Left cardiac atrium (tissue), 4 donors: ENCODE measurements around the gene TAF1D. TPM values are rescaled to one million over a fixed set of nuclear protein-coding genes. Genes with fewer than 3 reads are reported as not detected.
"Not testable (repeated sequence)": the region's sequence is repeated elsewhere in the genome, so short reads cannot be mapped to it uniquely, and the experiment has no call there.

Experiments used
- ATAC-seq, 2 donors: fragments of 200-7000 bp; cut with Tn5 transposase; one replicate each; pipeline ENCODE4 v1.9.1; 2020; ENCODE audit warnings: mild to moderate bottlenecking in 2 of 2, moderate library complexity in 2 of 2
- DNase-seq: peaks from one replicate; pipeline ENCODE4 v3.0.0-alpha.2; 2020
- intact Hi-C, 2 donors: fragments of 100-400 bp; cut with DNase I; formaldehyde crosslinking; loops; one replicate each; pipeline versions ENCODE4 v1.14.1 to v1.15.1; 2022 to 2023
- long read RNA-seq: library from polyadenylated mRNA; unstranded; transcript quantifications from one replicate; pipeline ENCODE4 v2.0.0, GENCODE V29; 2021
- total RNA-seq, 2 donors: library from RNA; stranded (reverse); fragmentation: NEBNext Ultra II Directional; extraction: Animal tissue kit (Norgen Biotek cat#: 25700); gene quantifications; one replicate each; pipeline ENCODE4 v1.2.1, GENCODE V29; 2021
- donor health status: DM: no; HTN: yes; CAD: no.
- donor health status: DM: no; HTN: yes; CAD: no; lungs with severe emphysema.
- donor health status: DM: yes; HTN: yes; CAD: no.
- donor health status: Dilated cardiomyopathy.

TAF1D gene, protein sequence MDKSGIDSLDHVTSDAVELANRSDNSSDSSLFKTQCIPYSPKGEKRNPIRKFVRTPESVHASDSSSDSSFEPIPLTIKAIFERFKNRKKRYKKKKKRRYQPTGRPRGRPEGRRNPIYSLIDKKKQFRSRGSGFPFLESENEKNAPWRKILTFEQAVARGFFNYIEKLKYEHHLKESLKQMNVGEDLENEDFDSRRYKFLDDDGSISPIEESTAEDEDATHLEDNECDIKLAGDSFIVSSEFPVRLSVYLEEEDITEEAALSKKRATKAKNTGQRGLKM
- 10 to 100 TPM; 29.6 to 53.2 TPM for total RNA-seq
- long read RNA-seq, partial matches to known transcripts, result 0 of 5 reads
- long read RNA-seq, other reads (novel, unspliced or antisense), result 5 of 5 reads

DNA sequence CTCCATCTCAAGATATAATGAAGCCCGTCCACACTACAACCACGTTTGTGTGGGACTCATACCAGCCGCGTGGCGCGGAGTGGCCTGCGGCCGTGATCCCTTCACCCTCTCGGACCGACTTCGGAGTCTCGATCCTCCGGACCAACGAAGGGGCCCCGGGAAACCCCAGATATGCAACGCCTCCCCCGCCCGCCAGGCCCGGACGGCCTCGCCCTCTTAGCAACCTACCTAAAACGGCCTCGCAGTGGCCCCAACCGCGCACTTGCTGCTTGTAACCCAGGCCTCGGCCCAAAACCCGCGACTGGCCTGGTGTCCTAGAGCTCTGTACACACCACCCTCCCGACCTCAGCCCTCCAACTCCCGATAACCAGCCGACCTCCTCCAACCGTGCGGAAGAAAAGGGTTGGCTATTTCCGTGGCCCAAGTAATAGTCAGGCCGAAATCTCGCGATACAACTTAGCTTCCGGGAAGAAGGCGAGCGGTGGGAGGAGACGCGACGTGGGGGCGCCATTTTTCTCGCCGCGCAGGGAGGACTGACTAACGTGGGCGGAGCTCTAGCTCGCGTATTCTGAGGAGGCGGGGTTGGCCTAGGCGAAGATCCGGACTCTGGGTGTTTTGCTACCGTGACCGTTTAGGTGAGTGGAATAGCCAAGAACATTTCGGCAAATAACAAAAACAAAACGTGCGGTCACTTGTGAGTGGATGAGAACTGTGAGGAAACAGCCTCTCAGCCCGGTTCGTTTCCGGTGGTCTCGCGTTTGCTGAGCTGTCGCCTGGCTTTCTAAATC is at the start of gene TAF1D, which contains the start of gene C11orf54:
TSS of gene TAF1D (minus strand) at position 402 of the 788 bp plus-strand sequence. CDS start 2,191 bp downstream, outside the sequence.
TSS of gene C11orf54 (plus strand) at position 579 of the 788 bp plus-strand sequence. CDS start 5,722 bp downstream, outside the sequence.
- intact Hi-C loops, result loop anchor here in 1 of 2 donors (5.0 kb wide), 1 partner anchor 41 kb away; the partner anchor contains the start of gene MED17
- ATAC-seq (peak; percentile 97), DNase-seq (peak; percentile 98)

DNA sequence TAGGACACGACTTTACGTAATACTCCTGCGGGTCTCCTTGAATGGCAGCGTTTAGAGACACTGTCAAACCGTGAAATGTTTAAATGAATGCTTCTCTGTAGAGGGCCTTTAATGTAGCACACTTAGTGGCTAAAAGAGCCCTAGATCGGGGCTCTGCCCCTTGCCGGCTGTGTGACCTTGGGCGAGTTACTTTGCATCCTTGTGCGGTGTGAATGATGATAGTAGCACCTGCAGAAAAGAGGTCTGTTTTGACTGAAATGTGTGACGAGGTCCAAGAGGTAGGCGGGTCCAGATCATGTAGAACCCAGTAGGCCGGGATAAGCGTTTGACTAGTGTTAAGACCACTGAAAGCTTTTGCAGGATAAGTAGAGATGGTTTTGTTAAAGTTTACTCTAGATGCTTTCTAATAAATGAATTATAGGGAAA is 43.7 kb upstream of the TAF1D start:
- DNase-seq (no peak), ATAC-seq (peak in 1 of 2 donors; percentile 8)
- intact Hi-C loops, result loop anchor here in 1 of 2 donors (5.0 kb wide), 1 partner anchor 43 kb away; the partner anchor contains the start of genes C11orf54 and TAF1D

DNA sequence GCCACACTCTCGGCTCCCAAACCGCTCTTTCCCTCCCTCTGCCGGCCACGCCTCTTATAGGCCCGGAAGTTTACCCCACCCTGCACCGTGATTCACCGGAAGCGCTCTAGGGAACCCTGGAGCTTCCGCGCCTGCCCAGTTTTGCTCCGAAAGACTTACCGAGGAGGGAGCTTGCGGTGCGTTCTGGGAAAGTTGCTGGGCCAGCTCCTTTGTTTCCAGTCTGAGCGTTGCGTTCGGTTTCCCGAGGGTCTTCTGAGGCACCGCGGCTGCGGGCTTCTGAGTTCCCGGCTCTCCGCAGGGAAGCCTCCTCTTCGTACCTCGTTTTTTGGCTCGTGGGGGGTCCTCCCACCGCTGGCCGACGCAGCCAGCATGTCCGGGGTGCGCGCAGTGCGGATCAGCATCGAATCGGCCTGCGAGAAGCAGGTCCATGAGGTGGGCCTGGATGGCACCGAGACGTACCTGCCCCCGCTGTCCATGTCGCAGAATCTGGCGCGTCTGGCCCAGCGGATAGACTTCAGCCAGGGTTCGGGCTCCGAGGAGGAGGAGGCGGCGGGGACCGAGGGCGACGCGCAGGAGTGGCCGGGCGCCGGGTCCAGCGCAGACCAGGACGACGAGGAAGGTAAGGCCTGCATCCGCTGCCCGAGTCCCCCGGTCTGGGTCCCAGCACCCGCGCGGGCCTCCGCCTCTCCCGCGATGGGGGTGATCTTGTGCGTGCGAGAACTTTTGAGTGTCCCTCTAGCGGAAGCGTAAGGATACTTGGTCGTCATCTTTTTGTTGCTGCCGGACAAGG is 43.0 kb upstream of the TAF1D start, which contains the start of gene MED17:
TSS of gene MED17 (plus strand) at position 138 of the 790 bp plus-strand sequence. CDS start at position 370, 232 bp downstream.
- peak; percentile 100 for ATAC-seq
- intact Hi-C loops, result loop anchor here in 1 of 2 donors (5.0 kb wide), 1 partner anchor 42 kb away; the partner anchor contains the start of genes C11orf54 and TAF1D
- DNase-seq, result peak; percentile 94

DNA sequence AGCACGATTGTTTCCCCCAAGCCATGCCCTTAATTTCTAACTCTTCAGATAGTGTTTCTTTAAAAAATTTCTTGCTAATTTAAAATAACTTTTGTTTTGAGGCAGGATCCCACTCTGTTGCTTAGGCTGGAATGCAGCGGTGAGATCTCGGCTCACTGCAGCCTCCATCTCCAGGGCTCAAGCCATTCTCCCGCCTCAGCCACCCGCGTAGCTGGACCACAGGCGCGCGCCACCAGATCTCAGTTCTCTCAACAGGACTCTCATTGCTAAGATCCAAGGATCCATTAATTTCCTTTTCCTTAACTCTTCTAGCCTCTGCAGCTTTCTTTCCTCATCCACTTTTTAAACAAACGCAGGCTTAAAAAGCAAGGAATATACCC is 42.5 kb upstream of the TAF1D start:
- DNase-seq (no peak), ATAC-seq (peak; percentile 53 to 69)
- intact Hi-C loops, result loop anchor here in 1 of 2 donors (5.0 kb wide), 1 partner anchor 41 kb away; the partner anchor contains the start of genes C11orf54 and TAF1D

DNA sequence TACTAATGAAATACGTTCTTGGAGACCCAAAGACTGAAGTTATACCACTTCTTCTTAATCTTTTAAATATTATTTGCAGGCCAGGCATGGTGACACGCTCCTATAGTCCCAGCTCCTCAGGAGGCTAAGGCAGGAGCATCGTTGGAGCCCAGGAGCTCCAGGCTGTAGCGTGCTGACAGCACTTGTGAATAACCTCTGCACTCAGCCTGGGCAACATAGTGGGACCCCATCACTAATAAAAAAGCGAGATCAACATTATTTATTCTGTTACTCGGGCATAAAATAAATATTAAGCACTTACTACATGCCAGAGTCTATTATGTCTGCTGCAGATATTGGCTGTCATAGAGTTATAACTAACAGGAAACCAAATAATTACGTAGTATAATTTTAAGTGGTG is 42.1 kb upstream of the TAF1D start:
- DNase-seq, result no peak
- intact Hi-C loops, result loop anchor here in 1 of 2 donors (5.0 kb wide), 1 partner anchor 41 kb away; the partner anchor contains the start of genes C11orf54 and TAF1D
- no peak for ATAC-seq

DNA sequence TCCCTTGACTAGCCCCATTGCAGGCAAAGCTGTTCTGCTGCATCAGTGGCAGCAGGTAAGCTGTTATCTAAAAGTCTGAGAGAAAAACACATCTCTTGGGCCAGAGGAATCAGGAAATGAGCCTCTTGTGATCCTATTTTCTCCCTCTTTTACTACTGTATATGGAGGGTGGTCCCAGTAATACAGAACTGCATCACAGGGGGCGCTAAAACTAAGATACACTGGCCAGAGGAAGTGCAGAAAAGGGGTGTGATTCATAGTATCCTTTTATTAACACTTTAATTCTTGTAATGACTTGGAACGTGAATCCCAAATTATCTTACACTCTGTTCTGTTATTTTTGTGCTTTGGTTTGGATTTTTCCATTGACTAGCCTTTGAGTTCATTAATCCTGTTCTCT is 34.0 kb upstream of the TAF1D start:
- ATAC-seq (no peak), DNase-seq (no peak)
- intact Hi-C loops, result no loop called here

DNA sequence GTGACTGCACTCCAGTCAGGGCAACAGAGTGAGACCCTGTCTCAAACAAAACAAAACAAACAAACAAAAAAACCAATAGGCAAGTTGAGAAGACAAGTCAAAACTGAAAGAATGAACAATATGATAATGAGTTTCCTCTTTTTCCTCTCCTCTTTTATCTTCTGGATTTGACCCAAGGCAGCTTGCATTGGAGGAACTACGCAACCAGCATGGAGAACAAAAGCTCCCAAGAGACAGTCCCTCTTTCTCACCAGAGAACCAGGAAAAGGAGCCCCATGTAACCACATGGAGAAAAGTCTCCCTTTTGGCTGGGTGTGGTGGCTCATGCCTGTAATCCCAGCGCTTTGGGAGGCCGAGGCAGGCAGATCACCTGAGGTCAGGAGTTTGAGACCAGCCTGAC is 33.3 kb upstream of the TAF1D start:
- ATAC-seq, DNase-seq, intact Hi-C loops: not testable (repeated sequence)

DNA sequence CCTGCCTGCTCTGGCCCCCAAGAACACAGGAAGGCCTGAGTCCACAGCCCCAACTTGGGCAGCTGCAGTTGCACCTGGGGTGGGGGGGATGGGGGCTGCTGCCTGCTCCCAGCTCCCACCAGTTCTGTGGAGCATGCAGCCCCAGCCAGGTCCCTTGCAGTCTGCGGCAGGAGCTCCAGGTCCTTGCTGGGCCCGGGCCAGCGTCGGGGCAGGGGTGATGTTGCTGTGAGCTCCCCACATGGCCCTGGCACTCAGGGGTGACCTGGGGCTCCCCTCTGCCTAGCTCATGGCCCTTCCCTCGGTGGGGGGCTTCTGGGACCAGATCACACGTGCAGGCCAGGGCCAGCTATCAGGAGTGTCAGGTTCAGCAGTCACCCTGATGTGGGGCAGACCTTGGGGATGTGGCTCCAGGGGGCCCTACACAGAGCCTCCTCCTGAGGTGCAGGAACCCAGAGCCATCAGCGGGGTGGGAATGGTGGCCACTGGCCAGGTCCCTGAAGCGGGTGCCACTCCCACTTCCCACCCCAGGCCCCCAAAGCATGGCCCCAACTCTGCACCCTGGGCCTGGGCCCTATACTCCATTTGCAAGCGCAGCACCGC is 32.4 kb upstream of the TAF1D start:
- DNase-seq, result no peak
- intact Hi-C loops, result no loop called here
- ATAC-seq, result no peak

DNA sequence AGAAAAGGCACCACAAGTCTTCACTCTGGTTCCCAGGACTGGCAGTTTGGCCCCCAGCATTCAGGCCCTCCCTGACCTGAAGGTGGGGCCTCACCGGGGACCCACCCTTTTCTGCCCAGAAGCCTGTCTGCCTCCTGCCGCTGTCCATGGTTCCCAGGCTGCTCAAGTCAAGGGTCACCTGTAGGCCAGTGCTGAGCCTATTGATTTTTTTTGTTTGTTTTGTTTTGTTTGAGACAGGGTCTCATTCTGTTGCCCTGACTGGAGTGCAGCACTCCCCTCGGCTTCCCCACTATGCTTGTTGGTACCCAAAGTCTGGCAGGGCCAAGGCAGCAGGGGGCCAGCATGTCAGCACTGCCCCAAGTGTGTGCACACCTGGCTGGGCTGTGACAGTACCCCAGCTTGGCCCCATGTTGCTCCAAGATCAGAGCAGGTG is 31.8 kb upstream of the TAF1D start:
- intact Hi-C loops, result no loop called here
- DNase-seq (no peak), ATAC-seq (no peak)

DNA sequence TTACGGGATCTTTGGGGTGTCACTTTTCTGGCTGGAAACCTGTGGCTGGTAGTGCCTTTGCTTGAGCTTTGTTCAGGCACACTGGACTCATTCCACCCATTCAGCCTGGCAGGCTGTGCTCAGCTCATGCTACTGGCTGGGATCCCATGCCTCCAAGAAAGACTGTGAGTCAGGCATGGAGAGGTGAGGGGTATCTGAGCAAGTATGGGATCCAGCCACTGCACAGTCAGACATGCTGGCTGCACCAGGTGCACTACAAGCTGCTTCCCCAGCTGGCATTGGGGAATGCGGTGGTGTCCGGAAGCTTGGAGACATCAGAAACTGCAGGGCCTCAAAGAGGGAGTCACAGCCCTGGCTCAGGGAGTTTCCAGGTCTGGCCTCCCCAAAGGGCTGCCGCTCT is 30.8 kb upstream of the TAF1D start:
- intact Hi-C loops, result no loop called here
- DNase-seq, result no peak
- ATAC-seq, result no peak

DNA sequence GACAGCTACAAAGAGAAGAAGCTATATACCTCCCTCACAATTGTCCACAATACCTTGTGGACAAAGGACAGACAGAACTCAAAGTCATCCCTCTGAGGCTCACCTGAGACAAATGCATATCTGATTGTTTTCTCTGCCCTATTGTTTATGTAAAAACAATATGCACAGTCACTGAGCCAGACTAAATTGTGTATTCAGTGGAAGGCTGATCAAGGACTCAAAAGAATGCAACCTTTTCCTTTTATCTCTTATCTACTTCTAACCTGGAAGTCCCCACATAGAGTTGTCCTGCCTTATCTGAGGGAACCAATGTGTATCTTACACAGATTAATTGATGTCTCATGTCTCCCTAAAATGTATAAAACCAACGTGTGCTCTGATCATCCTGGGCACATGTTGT is 28.9 kb upstream of the TAF1D start:
- DNase-seq (no peak), ATAC-seq (no peak)
- intact Hi-C loops, result no loop called here

DNA sequence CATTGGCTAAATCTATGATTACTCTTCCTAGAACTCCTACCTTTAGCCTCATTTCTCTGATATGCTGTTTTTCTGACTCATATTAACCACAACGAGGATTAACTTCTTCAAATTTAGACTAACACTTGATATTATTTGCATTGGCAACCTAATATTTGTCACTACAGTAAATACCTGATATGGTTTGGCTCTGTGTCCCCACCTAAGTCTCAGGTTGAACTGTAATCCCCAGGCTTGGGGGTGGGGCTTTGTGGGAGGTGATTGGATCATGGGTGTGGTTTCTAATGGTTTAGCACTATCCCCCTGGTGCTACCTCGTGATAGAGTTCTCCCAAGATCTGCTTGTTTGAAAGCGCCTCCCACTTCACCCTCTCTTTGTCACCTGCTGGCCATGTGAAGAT is 25.7 kb upstream of the TAF1D start:
- ATAC-seq, result no peak
- intact Hi-C loops, result no loop called here
- DNase-seq, result no peak

DNA sequence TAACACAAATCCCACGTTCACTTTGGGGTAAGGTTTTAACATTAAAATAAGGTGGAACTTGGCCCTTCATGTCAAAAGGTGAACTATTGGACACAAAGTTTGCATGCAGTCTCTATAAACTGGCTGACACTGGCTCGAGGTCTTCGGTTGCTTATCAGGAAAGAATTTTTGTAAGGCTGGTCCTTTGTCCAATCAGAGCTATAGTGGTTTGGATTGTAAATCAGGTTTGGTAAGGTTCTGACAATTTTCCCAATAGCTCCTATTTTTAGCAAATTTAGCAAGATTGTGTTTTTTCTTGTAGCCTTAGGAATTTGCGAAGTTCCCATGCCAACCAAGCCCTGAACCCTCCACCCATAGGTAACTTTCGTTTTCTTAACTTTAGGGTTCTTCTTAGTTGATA is 25.2 kb upstream of the TAF1D start:
- no peak for DNase-seq
- ATAC-seq, result no peak
- intact Hi-C loops, result no loop called here

DNA sequence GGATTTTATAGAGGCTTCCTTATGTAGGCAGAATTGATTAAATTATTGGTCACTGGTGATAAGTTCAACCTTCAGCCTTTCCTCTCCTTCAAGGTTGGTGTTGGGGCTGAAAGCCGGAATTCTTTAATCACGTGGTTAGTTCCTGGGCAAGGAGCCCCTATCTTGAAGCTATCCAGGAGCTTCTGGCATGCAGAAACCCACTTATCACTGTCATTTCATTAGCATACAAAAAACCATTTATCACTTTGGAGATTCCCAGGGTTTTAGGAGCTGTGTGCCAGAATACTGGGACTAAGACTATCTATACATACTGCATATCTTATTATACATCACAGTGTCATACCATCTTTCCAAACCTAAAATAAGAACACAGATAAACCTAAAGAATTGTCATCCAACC is 24.3 kb upstream of the TAF1D start:
- DNase-seq (no peak), ATAC-seq (no peak)
- intact Hi-C loops, result no loop called here

DNA sequence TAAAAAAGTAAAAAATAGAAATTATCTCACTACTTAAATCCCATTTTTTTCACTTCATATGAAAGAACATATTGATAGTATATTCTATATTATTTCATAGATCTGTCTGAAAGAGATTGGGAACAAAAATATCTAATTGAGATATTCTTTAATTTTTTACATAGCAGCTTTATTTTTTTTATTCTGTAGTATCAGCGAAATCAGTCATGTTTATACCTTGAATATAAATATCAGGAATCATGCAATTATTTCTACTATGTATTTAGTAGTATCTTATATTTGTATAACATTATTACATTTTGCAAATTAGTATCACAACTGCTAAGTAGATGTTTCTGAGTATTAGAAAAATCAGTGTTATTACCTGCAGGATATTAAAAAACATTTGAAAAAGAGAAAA is 20.6 kb upstream of the TAF1D start:
- DNase-seq, result no peak
- ATAC-seq, result no peak
- intact Hi-C loops, result no loop called here

DNA sequence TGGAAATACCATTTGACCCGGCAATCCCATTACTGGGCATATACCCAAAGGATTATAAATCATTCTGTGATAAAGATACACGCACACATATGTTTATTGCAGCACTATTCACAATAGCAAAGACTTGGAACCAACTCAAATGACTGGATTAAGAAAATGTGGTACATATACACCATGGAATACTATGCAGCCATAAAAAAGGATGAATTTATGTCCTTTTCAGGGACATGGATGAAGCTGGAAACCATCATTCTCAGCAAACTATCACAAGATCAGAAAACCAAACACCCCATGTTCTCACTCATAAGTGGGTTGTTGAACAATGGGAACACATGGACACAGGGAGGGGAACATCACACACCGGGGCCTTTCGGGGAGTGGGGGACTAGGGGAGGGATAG is 17.8 kb upstream of the TAF1D start:
- intact Hi-C loops, DNase-seq, ATAC-seq: not testable (repeated sequence)

DNA sequence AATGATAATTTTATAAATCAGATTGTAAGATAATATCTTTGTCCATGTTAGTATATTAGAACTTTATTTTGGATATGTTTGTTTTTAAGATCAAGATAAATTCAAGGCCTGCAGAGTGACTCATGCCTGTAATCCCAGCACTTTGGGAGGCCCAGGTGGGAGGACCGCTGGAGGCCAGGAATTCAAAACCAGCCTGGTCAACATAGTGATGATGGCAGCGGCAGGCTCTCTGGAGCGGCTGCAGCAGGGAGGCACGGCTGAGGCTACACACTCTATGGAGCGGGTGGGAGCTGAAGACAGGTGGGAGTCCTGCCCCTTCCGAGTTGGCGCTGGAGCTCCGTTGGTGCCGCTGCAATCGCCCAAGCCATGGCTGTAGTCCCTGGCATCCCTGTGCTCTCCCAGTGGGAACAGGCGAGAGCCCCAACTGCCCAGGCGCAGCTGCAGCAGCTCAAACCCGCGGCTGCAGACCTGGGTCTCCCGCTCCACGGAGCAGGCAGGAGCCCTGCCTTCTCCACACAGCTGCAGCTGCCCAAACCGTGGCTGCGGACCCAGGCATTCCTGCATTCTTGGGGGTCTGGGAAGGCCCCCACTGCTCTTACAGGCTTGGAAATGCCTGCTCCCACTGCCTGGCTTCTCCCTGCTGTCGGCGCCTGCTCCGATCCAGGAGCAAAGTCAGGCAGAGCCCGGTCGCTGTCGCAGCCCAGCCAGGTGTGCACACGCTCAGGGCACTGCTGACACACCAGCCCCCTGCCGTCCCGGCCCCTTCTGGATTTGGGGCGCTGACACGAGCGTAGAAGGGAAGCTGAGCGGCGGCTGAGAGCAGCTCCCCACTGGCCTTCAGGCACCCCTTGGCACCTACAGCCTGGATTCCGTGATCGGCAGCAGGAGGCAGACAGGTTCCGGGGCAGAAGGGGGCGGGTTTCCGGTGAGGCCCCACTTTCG is 16.9 kb upstream of the TAF1D start:
- ATAC-seq (no peak), DNase-seq (no peak)
- intact Hi-C loops, result no loop called here
